ENCODE results near the gene FCGR3A. TPM values are rescaled to one million over a fixed set of nuclear protein-coding genes. Genes with fewer than 3 reads are reported as not detected.
"Not testable (repeated sequence)": the region's sequence is repeated elsewhere in the genome, so short reads cannot be mapped to it uniquely, and the experiment has no call there.

The FCGR3A gene
- total and polyA plus RNA-seq, 2 donors (not counting 1 experiment from before 2014, with no cell fraction given): 1.3 to 3.1 TPM

- H2AFZ ChIP-seq (ENCODE audit: insufficient read depth, low read depth, low read length, poor library complexity, severe bottlenecking); ATAC-seq (ENCODE audit: low read depth); H3K27me3 ChIP-seq (replicated peaks in 1 of 4; ENCODE audit: control extremely low read depth in 1 of 4, control insufficient read depth in 3 of 4, insufficient read depth in 4 of 4, low read length in 3 of 4); H3K9me3 Mint-ChIP-seq (ENCODE audit: insufficient read depth); H3K9me3 ChIP-seq (ENCODE audit: control extremely low read depth in 1 of 3, control insufficient read depth in 2 of 3, insufficient read depth in 1 of 3, low read length in 2 of 3); H3K4me3 Mint-ChIP-seq; intact Hi-C loops (cut with micrococcal nuclease); H3K27ac Mint-ChIP-seq; POLR2A ChIA-PET; H3K79me2 ChIP-seq (ENCODE audit: control insufficient read depth, insufficient read depth, low read length); H3K36me3 ChIP-seq (replicated peaks in 1 of 2; ENCODE audit: control extremely low read depth in 1 of 2, control insufficient read depth in 1 of 2, extremely low read depth in 1 of 2, insufficient read depth in 2 of 2, low read length in 1 of 2); CTCF ChIA-PET; H3K4me2 ChIP-seq (replicated peaks; ENCODE audit: low read depth, low read length, poor library complexity, severe bottlenecking); H3K9ac ChIP-seq (ENCODE audit: low read length); H3K27ac ChIP-seq (ENCODE audit: low read length in 2 of 2); DNase-seq; H3K4me3 ChIP-seq (ENCODE audit: control extremely low read depth in 1 of 5, extremely low read depth in 1 of 5, insufficient read depth in 1 of 5, low read depth in 2 of 5, low read length in 4 of 5); H4K20me1 ChIP-seq (ENCODE audit: control insufficient read depth, insufficient read depth, low read length, poor library complexity, severe bottlenecking): not testable (repeated sequence)
- H3K4me1 ChIP-seq (ENCODE audit: control insufficient read depth in 2 of 2, insufficient read depth in 2 of 2, low read length in 2 of 2): peaks cover 2 to 21% of the 10 kb centered on the region in 2 donors
- H3K4me1 Mint-ChIP-seq: peaks cover 20% of the 10 kb centered on the region
- WGBS (ENCODE audit: insufficient coverage): no CpG with 5 or more reads among the region's 3 CpGs
- peaks cover 16% of the 10 kb centered on the region for H3K27me3 Mint-ChIP-seq
Measured at GRCh38 chr1:161528550-161528949, 21.1 kb downstream of the FCGR3A start.

GRCh38 chr1:161525918-161526317 is 23.7 kb downstream of the FCGR3A start:
- H3K4me1 ChIP-seq (ENCODE audit: control insufficient read depth in 2 of 2, insufficient read depth in 2 of 2, low read length in 2 of 2): peaks cover 0 to 14% of the 10 kb centered on the region in 2 donors
- H3K27ac Mint-ChIP-seq; H3K27me3 ChIP-seq (replicated peaks in 1 of 4; ENCODE audit: control extremely low read depth in 1 of 4, control insufficient read depth in 3 of 4, insufficient read depth in 4 of 4, low read length in 3 of 4); H3K4me3 ChIP-seq (ENCODE audit: control extremely low read depth in 1 of 5, extremely low read depth in 1 of 5, insufficient read depth in 1 of 5, low read depth in 2 of 5, low read length in 4 of 5); H3K9me3 ChIP-seq (ENCODE audit: control extremely low read depth in 1 of 3, control insufficient read depth in 2 of 3, insufficient read depth in 1 of 3, low read length in 2 of 3); DNase-seq; H4K20me1 ChIP-seq (ENCODE audit: control insufficient read depth, insufficient read depth, low read length, poor library complexity, severe bottlenecking); H3K27ac ChIP-seq (ENCODE audit: low read length in 2 of 2); POLR2A ChIA-PET; CTCF ChIA-PET; H2AFZ ChIP-seq (ENCODE audit: insufficient read depth, low read depth, low read length, poor library complexity, severe bottlenecking); H3K4me2 ChIP-seq (replicated peaks; ENCODE audit: low read depth, low read length, poor library complexity, severe bottlenecking); H3K79me2 ChIP-seq (ENCODE audit: control insufficient read depth, insufficient read depth, low read length); H3K36me3 ChIP-seq (replicated peaks in 1 of 2; ENCODE audit: control extremely low read depth in 1 of 2, control insufficient read depth in 1 of 2, extremely low read depth in 1 of 2, insufficient read depth in 2 of 2, low read length in 1 of 2); H3K9ac ChIP-seq (ENCODE audit: low read length); H3K9me3 Mint-ChIP-seq (ENCODE audit: insufficient read depth); ATAC-seq (ENCODE audit: low read depth): not testable (repeated sequence)
- H3K4me1 Mint-ChIP-seq: peaks cover 15% of the 10 kb centered on the region
- H3K4me3 Mint-ChIP-seq: peak overlapping the region; percentile 13
- intact Hi-C loops (cut with micrococcal nuclease): loop anchor here (2.0 kb wide), 1 partner anchor 15 kb away; no protein-coding TSS in a partner anchor
- peaks cover 16% of the 10 kb centered on the region for H3K27me3 Mint-ChIP-seq
- WGBS (ENCODE audit: insufficient coverage): 62% methylated on average over 5 of the region's 7 CpGs

- H4K20me1 ChIP-seq (ENCODE audit: control insufficient read depth, insufficient read depth, low read length, poor library complexity, severe bottlenecking); POLR2A ChIA-PET; H3K27ac Mint-ChIP-seq; ATAC-seq (ENCODE audit: low read depth); CTCF ChIA-PET; H3K36me3 ChIP-seq (replicated peaks in 1 of 2; ENCODE audit: control extremely low read depth in 1 of 2, control insufficient read depth in 1 of 2, extremely low read depth in 1 of 2, insufficient read depth in 2 of 2, low read length in 1 of 2); H3K79me2 ChIP-seq (ENCODE audit: control insufficient read depth, insufficient read depth, low read length); H2AFZ ChIP-seq (ENCODE audit: insufficient read depth, low read depth, low read length, poor library complexity, severe bottlenecking); DNase-seq; H3K9me3 ChIP-seq (ENCODE audit: control extremely low read depth in 1 of 3, control insufficient read depth in 2 of 3, insufficient read depth in 1 of 3, low read length in 2 of 3); H3K27me3 ChIP-seq (replicated peaks in 1 of 4; ENCODE audit: control extremely low read depth in 1 of 4, control insufficient read depth in 3 of 4, insufficient read depth in 4 of 4, low read length in 3 of 4); H3K9me3 Mint-ChIP-seq (ENCODE audit: insufficient read depth); H3K27ac ChIP-seq (ENCODE audit: low read length in 2 of 2): not testable (repeated sequence)
- peaks cover 0 to 14% of the 10 kb centered on the region in 2 donors for H3K4me1 ChIP-seq (ENCODE audit: control insufficient read depth in 2 of 2, insufficient read depth in 2 of 2, low read length in 2 of 2)
- H3K4me2 ChIP-seq (replicated peaks; ENCODE audit: low read depth, low read length, poor library complexity, severe bottlenecking): peak overlapping the region; percentile 63
- peak overlapping the region; percentile 57 for H3K9ac ChIP-seq (ENCODE audit: low read length)
- intact Hi-C loops (cut with micrococcal nuclease): loop anchor here (2.0 kb wide), 1 partner anchor 15 kb away; no protein-coding TSS in a partner anchor
- 56% methylated on average over 12 of the region's 23 CpGs for WGBS (ENCODE audit: insufficient coverage)
- H3K27me3 Mint-ChIP-seq: peaks cover 16% of the 10 kb centered on the region
- peak overlapping the region in 3 of 5 experiments; percentile 56 to 85 (median 80) for H3K4me3 ChIP-seq (ENCODE audit: control extremely low read depth in 1 of 5, extremely low read depth in 1 of 5, insufficient read depth in 1 of 5, low read depth in 2 of 5, low read length in 4 of 5)
- peaks cover 13% of the 10 kb centered on the region for H3K4me1 Mint-ChIP-seq
- peak overlapping the region; percentile 86 for H3K4me3 Mint-ChIP-seq
Measured at GRCh38 chr1:161525321-161525720, 24.3 kb downstream of the FCGR3A start.

GRCh38 chr1:161524742-161525291 is 24.8 kb downstream of the FCGR3A start:
- peak overlapping the region; percentile 10 for H3K27ac Mint-ChIP-seq
- H3K79me2 ChIP-seq (ENCODE audit: control insufficient read depth, insufficient read depth, low read length); H3K4me1 Mint-ChIP-seq; H3K9me3 Mint-ChIP-seq (ENCODE audit: insufficient read depth); H3K27me3 ChIP-seq (replicated peaks in 1 of 4; ENCODE audit: control extremely low read depth in 1 of 4, control insufficient read depth in 3 of 4, insufficient read depth in 4 of 4, low read length in 3 of 4); H3K27ac ChIP-seq (ENCODE audit: low read length in 2 of 2); H4K20me1 ChIP-seq (ENCODE audit: control insufficient read depth, insufficient read depth, low read length, poor library complexity, severe bottlenecking); H3K9me3 ChIP-seq (ENCODE audit: control extremely low read depth in 1 of 3, control insufficient read depth in 2 of 3, insufficient read depth in 1 of 3, low read length in 2 of 3); H3K36me3 ChIP-seq (replicated peaks in 1 of 2; ENCODE audit: control extremely low read depth in 1 of 2, control insufficient read depth in 1 of 2, extremely low read depth in 1 of 2, insufficient read depth in 2 of 2, low read length in 1 of 2): not testable (repeated sequence)
- 5% methylated on average over 26 of the region's 55 CpGs for WGBS (ENCODE audit: insufficient coverage)
- Histone ChIP-seq H3K9ac (ENCODE audit: low read length) (peak overlapping the region; percentile 80), H2AFZ (ENCODE audit: insufficient read depth, low read depth, low read length, poor library complexity, severe bottlenecking) (peak overlapping the region; percentile 72), H3K4me3 (ENCODE audit: control extremely low read depth in 1 of 5, extremely low read depth in 1 of 5, insufficient read depth in 1 of 5, low read depth in 2 of 5, low read length in 4 of 5) (peak overlapping the region in 4 of 5 experiments; percentile 36 to 85 (median 68)), H3K4me2 (replicated peaks; ENCODE audit: low read depth, low read length, poor library complexity, severe bottlenecking) (peak overlapping the region; percentile 63), H3K4me1 (ENCODE audit: control insufficient read depth in 2 of 2, insufficient read depth in 2 of 2, low read length in 2 of 2) (peaks cover 0 to 10% of the 10 kb centered on the region in 2 donors)
- intact Hi-C loops (cut with micrococcal nuclease): loop anchor here (2.0 kb wide), 1 partner anchor 16 kb away; no protein-coding TSS in a partner anchor
- peaks cover 11% of the 10 kb centered on the region for H3K27me3 Mint-ChIP-seq
- DNase-seq (peak; percentile 50), ATAC-seq (ENCODE audit: low read depth) (peak; percentile 15)
- ChIA-PET CTCF (interaction anchor here (1.2 kb wide), 1 partner anchor 214 kb away, joined by 3 read pairs; no protein-coding TSS in a partner anchor), POLR2A (interaction anchor here (1.2 kb wide), 1 partner anchor 20 kb away, joined by 3 read pairs; the partner anchor contains the start of gene FCGR2A)
- H3K4me3 Mint-ChIP-seq: peak overlapping the region; percentile 91

All from B cell (primary cell).